HG02970 (cell line): ENCODE data around the gene FARP1.

Experiments used
- ATAC-seq: cut with Tn5 transposase; IDR thresholded peaks from one replicate; pipeline ENCODE4 v1.9.1; 2021; ENCODE audit warnings: mild to moderate bottlenecking, moderate library complexity, moderate number of reproducible peaks; ENCODE audit not compliant: unreplicated experiment, low FRiP score

Gene FARP1

DNA sequence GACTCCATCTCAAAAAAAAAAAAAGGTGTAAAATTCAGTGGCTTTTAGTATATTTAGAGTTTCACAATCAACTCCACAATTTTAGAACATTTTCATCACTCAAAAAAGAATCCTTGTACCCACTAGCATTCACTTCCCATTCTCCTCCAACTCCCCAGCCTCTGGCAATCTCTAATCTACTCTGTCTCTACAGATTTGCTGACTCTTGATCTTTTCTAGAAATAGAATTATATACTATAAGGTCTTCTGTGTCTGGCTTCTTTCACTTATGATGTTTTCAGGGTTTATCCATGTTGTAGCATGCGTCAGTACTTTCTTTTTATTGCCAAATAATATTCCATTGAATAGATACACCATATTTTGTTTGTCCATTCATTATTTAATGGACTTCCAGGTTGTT lies 8.0 kb upstream of the FARP1 start:
- no peak for ATAC-seq

GRCh38 chr13:98141091-98141490 lies 1.8 kb upstream of the FARP1 start:
- no peak for ATAC-seq

GRCh38 chr13:98141509-98142379 lies 1.1 kb upstream of the FARP1 start:
- no peak for ATAC-seq

- ATAC-seq, result peak; percentile 15
Observed at GRCh38 chr13:98143157-98143553, 261 bp downstream of the FARP1 start.

GRCh38 chr13:98143601-98144026 lies 720 bp downstream of the FARP1 start:
- ATAC-seq, result no peak

GRCh38 chr13:98144027-98144741 lies 1.3 kb downstream of the FARP1 start:
- ATAC-seq, result no peak

DNA sequence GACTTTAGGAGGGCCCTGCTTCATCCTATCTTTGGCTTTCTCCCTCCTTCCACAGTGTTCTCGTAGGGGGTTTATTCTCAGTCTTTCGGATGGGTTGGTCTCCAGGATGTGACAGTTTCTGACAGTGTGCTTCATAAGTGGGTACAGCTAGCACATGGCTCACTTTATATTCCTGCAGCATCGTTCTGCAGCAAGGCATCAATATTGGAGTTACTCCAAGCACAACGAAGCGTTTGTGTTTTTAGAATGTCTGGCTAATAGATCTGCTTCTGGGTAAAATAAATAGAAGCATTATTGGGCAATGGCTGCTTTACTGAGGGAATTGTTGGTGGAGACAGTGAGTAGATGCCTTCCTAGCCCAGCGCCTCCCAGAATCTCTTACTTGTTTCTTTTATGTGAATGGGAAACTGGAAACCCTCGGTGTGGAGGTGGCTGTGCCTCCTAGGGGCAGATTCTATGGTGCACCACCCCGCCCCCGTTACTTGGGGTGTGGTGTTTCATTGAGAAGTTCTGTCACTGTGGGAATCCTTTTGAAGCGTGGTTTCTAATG lies 2.0 kb downstream of the FARP1 start:
- ATAC-seq, result no peak

- ATAC-seq, result no peak
Observed at GRCh38 chr13:98147521-98147920, 4.6 kb downstream of the FARP1 start.

- no peak for ATAC-seq
Observed at GRCh38 chr13:98150832-98151479, 8.1 kb downstream of the FARP1 start.

GRCh38 chr13:98155475-98156109 lies 12.7 kb downstream of the FARP1 start:
- no peak for ATAC-seq

DNA sequence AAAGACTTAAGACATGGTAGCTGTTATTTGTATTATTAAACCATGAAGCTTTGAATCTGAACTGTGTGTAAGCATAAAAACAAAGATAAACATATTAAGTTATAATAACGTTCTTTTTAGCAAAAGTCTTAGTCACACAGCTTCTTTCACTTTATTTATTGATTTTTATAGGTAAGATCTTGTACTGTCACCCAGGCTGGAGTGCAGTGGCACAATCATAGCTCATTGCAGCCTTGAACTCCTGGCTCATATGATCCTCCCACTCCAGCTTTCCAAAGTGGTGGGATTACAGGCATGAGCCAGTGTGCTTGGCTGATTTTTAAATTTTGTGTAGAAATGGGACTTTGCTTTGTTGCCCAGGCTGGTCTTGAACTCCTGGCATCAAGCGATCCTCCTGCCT lies 13.4 kb downstream of the FARP1 start:
- ATAC-seq, result no peak

DNA sequence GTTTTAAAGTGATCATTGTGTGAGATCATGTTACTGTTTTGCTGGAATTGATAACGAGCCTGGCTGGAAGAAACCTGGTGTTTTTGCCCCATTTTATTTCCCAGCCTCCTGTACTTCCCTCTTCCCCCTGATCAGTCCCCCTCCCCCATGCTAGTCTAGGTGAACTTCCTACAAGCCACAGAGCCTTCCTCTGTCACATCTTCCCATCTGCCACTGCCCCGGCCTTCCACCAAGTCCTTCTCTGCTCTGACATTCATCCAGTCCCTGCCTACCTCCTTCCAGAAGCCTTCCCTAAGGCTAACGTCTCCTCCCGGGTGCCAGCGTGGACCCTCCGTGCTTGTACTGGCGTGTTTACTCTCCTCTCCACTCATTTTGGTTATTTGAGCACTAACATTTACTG lies 14.3 kb downstream of the FARP1 start:
- no peak for ATAC-seq

- ATAC-seq, result no peak
Observed at GRCh38 chr13:98157609-98158008, 14.7 kb downstream of the FARP1 start.

DNA sequence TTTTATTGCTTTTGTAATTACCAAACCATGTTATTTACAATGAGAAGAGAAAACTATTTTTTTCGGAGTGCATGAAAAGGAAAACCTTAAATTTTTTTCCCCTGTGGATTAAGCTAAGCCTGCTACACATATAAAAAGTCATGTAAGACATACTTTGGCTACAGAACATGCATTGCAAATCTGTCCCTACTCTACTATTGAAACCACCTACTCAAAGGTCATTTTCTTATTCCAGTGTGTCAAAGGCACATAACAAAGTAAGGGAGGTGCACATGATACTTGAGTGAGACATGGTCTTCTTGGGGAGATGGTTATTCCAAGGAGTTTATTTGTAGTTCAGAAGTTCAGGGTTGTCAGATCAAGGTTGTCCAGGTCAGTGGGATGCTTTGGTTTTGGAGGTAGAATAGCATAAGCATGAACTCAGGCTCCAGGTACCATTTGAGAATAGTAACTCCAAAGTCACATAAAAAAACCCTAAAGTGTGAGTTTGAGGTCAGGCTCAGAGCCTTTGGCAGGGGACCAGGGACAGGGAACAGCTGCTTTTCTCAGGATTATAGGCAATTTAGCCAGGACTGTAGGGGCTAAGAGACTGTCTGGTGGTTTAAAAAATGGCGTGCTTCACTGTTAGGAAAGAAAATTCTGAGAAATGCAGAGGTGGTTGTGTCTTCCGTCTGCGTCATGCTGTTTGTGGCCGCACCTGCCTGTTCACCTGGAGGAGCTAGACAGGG lies 15.4 kb downstream of the FARP1 start:
- ATAC-seq, result no peak

GRCh38 chr13:98162935-98163334 lies 20.0 kb downstream of the FARP1 start:
- ATAC-seq, result no peak

GRCh38 chr13:98169331-98169730 lies 26.4 kb downstream of the FARP1 start:
- no peak for ATAC-seq

DNA sequence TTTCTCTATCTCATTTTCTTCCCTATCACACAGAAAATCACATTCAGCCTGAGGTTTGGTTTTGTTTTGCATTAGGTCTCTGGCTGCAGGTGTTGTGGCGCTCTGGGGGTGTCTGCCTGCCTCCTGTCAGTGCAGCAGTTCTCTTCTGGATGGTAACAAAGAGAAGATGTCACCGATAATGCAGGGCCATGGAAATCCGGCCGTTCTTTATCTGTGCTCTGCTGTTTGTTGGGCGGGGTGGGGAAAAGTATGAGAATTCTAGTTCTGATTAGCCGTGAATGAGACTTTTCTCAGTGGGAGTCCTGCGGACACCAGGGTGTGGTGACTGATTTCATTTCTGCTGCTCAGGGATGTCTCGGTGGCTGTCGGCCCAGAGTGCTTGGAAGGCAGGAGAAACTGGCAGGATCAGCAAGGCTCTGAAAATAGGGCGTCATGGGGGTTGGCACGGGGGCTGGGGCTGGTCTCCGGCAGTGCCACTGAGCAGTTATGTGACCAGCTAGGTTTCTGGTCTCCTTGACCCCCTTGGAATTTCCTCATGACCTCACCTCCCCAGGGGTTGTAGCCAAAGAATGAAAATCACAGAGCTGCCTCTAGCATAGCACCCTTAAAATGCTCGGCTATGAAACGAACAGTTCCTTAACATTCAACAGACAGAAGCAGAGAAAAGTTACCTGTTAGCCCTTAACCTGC lies 29.2 kb downstream of the FARP1 start:
- ATAC-seq, result no peak

- no peak for ATAC-seq
Observed at GRCh38 chr13:98172590-98173422, 29.9 kb downstream of the FARP1 start.
